D721Med (cell line): ENCODE results near the gene BANF2.
"Not testable (repeated sequence)": the region's sequence is repeated elsewhere in the genome, so short reads cannot be mapped to it uniquely, and the experiment has no call there.

Source experiments
- DNase-seq: peaks from one replicate; pipeline ENCODE4 v3.0.0; 2011; ENCODE audit warnings: low spot score; ENCODE audit not compliant: insufficient read length
- FAIRE-seq: peaks from 2 replicates; lab custom pipeline; 2011; peaks lifted over from hg19 to GRCh38; lab: Jason Lieb, UNC
- CTCF ChIP-seq: IDR thresholded peaks from 2 replicates; pipeline ENCODE4 v1.5.1; 2012; ENCODE audit warnings: mild to moderate bottlenecking, control low read depth; ENCODE audit not compliant: insufficient read depth; ENCODE audit errors: missing control alignments

BANF2 gene

GRCh38 chr20:17765584-17765983, 65.8 kb downstream of the BANF2 start:
- FAIRE-seq, result no peak

GRCh38 chr20:17766226-17766625, 66.5 kb downstream of the BANF2 start:
- no peak for FAIRE-seq

More at GRCh38 chr20:17765584-17765983, 65.8 kb downstream of the BANF2 start:
- TF ChIP-seq CTCF, result no peak
- DNase-seq, result no peak

GRCh38 chr20:17767624-17768023, 67.9 kb downstream of the BANF2 start:
- TF ChIP-seq CTCF, result no peak
- no peak for FAIRE-seq
- DNase-seq, result no peak

More at GRCh38 chr20:17766226-17766625, 66.5 kb downstream of the BANF2 start:
- no peak for DNase-seq
- no peak for TF ChIP-seq CTCF

GRCh38 chr20:17768271-17768670, 68.5 kb downstream of the BANF2 start:
- FAIRE-seq, result no peak

GRCh38 chr20:17769716-17770115, 70.0 kb downstream of the BANF2 start:
- FAIRE-seq, DNase-seq: not testable (repeated sequence)

More at GRCh38 chr20:17768271-17768670, 68.5 kb downstream of the BANF2 start:
- TF ChIP-seq CTCF, result no peak
- DNase-seq, result no peak

GRCh38 chr20:17771206-17772004, 71.6 kb downstream of the BANF2 start:
- TF ChIP-seq CTCF, result no peak
- FAIRE-seq (no peak), DNase-seq (no peak)

GRCh38 chr20:17772005-17772343, 72.2 kb downstream of the BANF2 start:
- DNase-seq (no peak), FAIRE-seq (no peak)
- TF ChIP-seq CTCF, result no peak
